Measurements from ENCODE around the gene SYNGAP1. TPM values are rescaled to one million over a fixed set of nuclear protein-coding genes. Genes with fewer than 3 reads are reported as not detected.

SYNGAP1 gene
- polyA plus RNA-seq, 1 donor (not counting 4 experiments of a cell fraction or from before 2014, with no cell fraction given), result 2.1 TPM

- Histone ChIP-seq H3K4me1 (ENCODE audit: control insufficient read depth, extremely low read depth, insufficient read depth, low read length) (peaks cover 4% of the 10 kb centered on the region), H3K9me1 (ENCODE audit: control insufficient read depth, extremely low read depth, insufficient read depth, low read length) (no peaks in the 10 kb centered on the region), H3K27me3 (ENCODE audit: control insufficient read depth, extremely low read depth, insufficient read depth, low read length) (no peaks in the 10 kb centered on the region), H3K4me2 (ENCODE audit: control insufficient read depth, extremely low read depth, insufficient read depth, low read depth, low read length) (no peak overlapping the region), H3K9ac (ENCODE audit: control insufficient read depth, extremely low read depth, insufficient read depth, low read length) (no peak overlapping the region), H4K20me1 (ENCODE audit: control insufficient read depth, extremely low read depth, insufficient read depth, low read length) (no peaks in the 10 kb centered on the region), H3K4me3 (ENCODE audit: control insufficient read depth in 2 of 3, extremely low read depth in 1 of 3, insufficient read depth in 2 of 3, low read depth in 1 of 3, low read length in 3 of 3) (no peak overlapping the region), H3K36me3 (ENCODE audit: control insufficient read depth in 2 of 2, extremely low read depth in 1 of 2, insufficient read depth in 2 of 2, low read length in 2 of 2) (peaks cover 1 to 41% of the 10 kb centered on the region in 2 experiments), H3K27ac (ENCODE audit: control insufficient read depth, insufficient read depth, low read length) (no peak overlapping the region), H3K9me3 (ENCODE audit: control insufficient read depth, low read depth, low read length) (no peaks in the 10 kb centered on the region), H2AFZ (ENCODE audit: control insufficient read depth, low read length) (no peak overlapping the region), H3K79me2 (ENCODE audit: control insufficient read depth, insufficient read depth, low read length) (peaks cover 2% of the 10 kb centered on the region)
- dilution Hi-C loops (cut with MboI; ENCODE audit: extremely low pct_ligation_motif_present, low sequenced_read_pairs), result no loop called here
- no peak for TF ChIP-seq EZH2 (IDR thresholded peaks at IDR 0.05; ENCODE audit: low read length)
- no peak for TF ChIP-seq CTCF (optimal IDR thresholded peaks at IDR 0.05 in 1 of 3, IDR thresholded peaks at IDR 0.05 in 1 of 3, conservative IDR thresholded peaks at IDR 0.05 in 1 of 3; ENCODE audit: extremely low read depth in 1 of 3, insufficient read depth in 2 of 3, low read length in 3 of 3)
- FAIRE-seq, result no peak
- no peak for DNase-seq (ENCODE audit: low read depth, low spot score)
These were observed 15.0 kb upstream of the SYNGAP1 start for GRCh38 chr6:33404884-33405283.

- Histone ChIP-seq H3K36me3 (ENCODE audit: control insufficient read depth in 2 of 2, extremely low read depth in 1 of 2, insufficient read depth in 2 of 2, low read length in 2 of 2) (peaks cover 1 to 41% of the 10 kb centered on the region in 2 experiments), H3K4me1 (ENCODE audit: control insufficient read depth, extremely low read depth, insufficient read depth, low read length) (peaks cover 6% of the 10 kb centered on the region), H4K20me1 (ENCODE audit: control insufficient read depth, extremely low read depth, insufficient read depth, low read length) (no peaks in the 10 kb centered on the region), H3K9me1 (ENCODE audit: control insufficient read depth, extremely low read depth, insufficient read depth, low read length) (no peaks in the 10 kb centered on the region), H2AFZ (ENCODE audit: control insufficient read depth, low read length) (no peak overlapping the region), H3K27ac (ENCODE audit: control insufficient read depth, insufficient read depth, low read length) (no peak overlapping the region), H3K27me3 (ENCODE audit: control insufficient read depth, extremely low read depth, insufficient read depth, low read length) (no peaks in the 10 kb centered on the region), H3K4me3 (ENCODE audit: control insufficient read depth in 2 of 3, extremely low read depth in 1 of 3, insufficient read depth in 2 of 3, low read depth in 1 of 3, low read length in 3 of 3) (no peak overlapping the region), H3K79me2 (ENCODE audit: control insufficient read depth, insufficient read depth, low read length) (no peaks in the 10 kb centered on the region), H3K9me3 (ENCODE audit: control insufficient read depth, low read depth, low read length) (no peaks in the 10 kb centered on the region), H3K4me2 (ENCODE audit: control insufficient read depth, extremely low read depth, insufficient read depth, low read depth, low read length) (no peak overlapping the region), H3K9ac (ENCODE audit: control insufficient read depth, extremely low read depth, insufficient read depth, low read length) (no peak overlapping the region)
- dilution Hi-C loops (cut with MboI; ENCODE audit: extremely low pct_ligation_motif_present, low sequenced_read_pairs), result no loop called here
- TF ChIP-seq CTCF (optimal IDR thresholded peaks at IDR 0.05 in 1 of 3, IDR thresholded peaks at IDR 0.05 in 1 of 3, conservative IDR thresholded peaks at IDR 0.05 in 1 of 3; ENCODE audit: extremely low read depth in 1 of 3, insufficient read depth in 2 of 3, low read length in 3 of 3) (no peak), EZH2 (IDR thresholded peaks at IDR 0.05; ENCODE audit: low read length) (no peak)
- FAIRE-seq, result no peak
- DNase-seq (ENCODE audit: low read depth, low spot score), result no peak
These were observed 14.4 kb upstream of the SYNGAP1 start for GRCh38 chr6:33405386-33405940.
